Activated CD4-positive, alpha-beta T cell treated with anti-CD3 and anti-CD28 coated beads, Interleukin-10, Interleukin-2, amounts not matched to agents 100 ng/mL and 50 ng/mL, durations not matched to agents 16 hours and 8 hours (primary cell): ENCODE measurements around the gene PEX14.
A peak's percentile ranks its signal among the peaks of the same experiment; 100 is the strongest.
"Not testable (repeated sequence)": the region's sequence is repeated elsewhere in the genome, so short reads cannot be mapped to it uniquely, and the experiment has no call there.

Experiments
- DNase-seq: peaks from one replicate; pipeline ENCODE4 v3.0.0-alpha.2; 2020

Gene PEX14

GRCh38 chr1:10474613-10475507, at the start of gene PEX14:
Gene PEX14, plus strand, starts transcription at chr1:10474950. Its CDS starts 17 bp downstream, at chr1:10474967.
- peak; percentile 95 for DNase-seq

- peak; percentile 14 for DNase-seq
These were observed 48.8 kb upstream of the PEX14 start for GRCh38 chr1:10425826-10426534.

GRCh38 chr1:10426535-10426848, 48.3 kb upstream of the PEX14 start:
- not testable (repeated sequence) for DNase-seq

GRCh38 chr1:10428984-10429383, 45.8 kb upstream of the PEX14 start:
- DNase-seq = no peak

- peak; percentile 46 for DNase-seq
These were observed 44.9 kb upstream of the PEX14 start for GRCh38 chr1:10429868-10430215.

GRCh38 chr1:10430216-10431069, 44.3 kb upstream of the PEX14 start, which contains the start of gene CENPS:
Gene CENPS, plus strand, starts transcription at chr1:10430433. Its CDS starts 85 bp downstream, at chr1:10430518.
- DNase-seq = peak; percentile 95

GRCh38 chr1:10431070-10431730, 43.5 kb upstream of the PEX14 start:
- DNase-seq = no peak

- no peak for DNase-seq
These were observed 41.6 kb upstream of the PEX14 start for GRCh38 chr1:10432910-10433700.

GRCh38 chr1:10433790-10434189, 41.0 kb upstream of the PEX14 start:
- DNase-seq = no peak

GRCh38 chr1:10434590-10434989, 40.2 kb upstream of the PEX14 start:
- DNase-seq = no peak

- no peak for DNase-seq
These were observed 37.7 kb upstream of the PEX14 start for GRCh38 chr1:10437052-10437451.

- DNase-seq = no peak
These were observed 36.0 kb upstream of the PEX14 start for GRCh38 chr1:10438677-10439163.

GRCh38 chr1:10440305-10440704, 34.4 kb upstream of the PEX14 start:
- DNase-seq = no peak

- DNase-seq = no peak
These were observed 34.0 kb upstream of the PEX14 start for GRCh38 chr1:10440794-10441193.

GRCh38 chr1:10444248-10444647, 30.5 kb upstream of the PEX14 start:
- DNase-seq = no peak

GRCh38 chr1:10444795-10445397, 29.9 kb upstream of the PEX14 start:
- peak; percentile 48 for DNase-seq

GRCh38 chr1:10446790-10447422, 27.8 kb upstream of the PEX14 start:
- DNase-seq = no peak

- DNase-seq = no peak
These were observed 25.0 kb upstream of the PEX14 start, which contains the start of gene CORT for GRCh38 chr1:10449751-10450150. Gene CORT, plus strand, starts transcription at chr1:10450031. Its CDS starts 193 bp downstream, at chr1:10450224.

- no peak for DNase-seq
These were observed 24.5 kb upstream of the PEX14 start for GRCh38 chr1:10450156-10450814.

- DNase-seq = no peak
These were observed 23.9 kb upstream of the PEX14 start for GRCh38 chr1:10450836-10451235.
